ENCODE measurements around the gene MAST4.

DNA sequence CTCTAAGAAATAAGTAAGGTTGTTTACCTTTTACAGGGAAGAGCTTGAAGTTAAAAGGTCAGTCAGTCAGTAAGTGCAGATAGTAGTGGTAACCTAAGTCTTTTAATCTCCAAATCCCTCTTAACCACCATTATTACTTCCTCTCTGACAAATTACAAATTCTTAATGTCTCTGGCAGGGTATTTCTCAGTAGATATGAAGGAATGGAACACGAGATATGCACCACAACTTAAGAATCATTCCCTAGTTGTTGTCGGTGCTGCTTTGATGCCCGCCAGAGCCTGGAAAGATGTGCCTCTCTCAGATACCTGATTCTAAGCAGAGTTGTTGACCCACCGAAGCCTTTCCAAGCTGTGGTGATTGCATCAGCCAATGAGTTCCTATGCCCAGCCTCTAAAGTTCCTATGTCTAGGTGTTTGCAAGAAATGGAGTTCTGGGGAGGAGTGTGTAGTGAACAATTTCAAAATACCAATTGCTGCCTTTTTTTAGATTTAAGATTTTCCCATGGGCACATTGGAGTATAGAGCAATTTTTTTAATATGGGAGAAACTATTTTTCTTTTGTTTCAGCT lies 521.9 kb downstream of the MAST4 start:
- TF ChIP-seq POLR2AphosphoS5 (IDR thresholded peaks at IDR 0.05; ENCODE audit: low read depth, low read length): no peak
- no peak for TF ChIP-seq POLR2A (IDR thresholded peaks at IDR 0.05; ENCODE audit: low read depth, low read length)
- TF ChIP-seq TAF1 (IDR thresholded peaks at IDR 0.05; ENCODE audit: borderline replicate concordance, low read depth, low read length): no peak

All from GM12892 (cell line).